ENCODE measurements around the gene CALU.

CALU gene

GRCh38 chr7:128790315-128791041 lies 51.3 kb downstream of the CALU start:
- DNase-seq = no peak

GRCh38 chr7:128791121-128791971 lies 52.2 kb downstream of the CALU start, which contains the start of gene CCDC136:
Gene CCDC136 (plus strand): TSS chr7:128791968. CDS start chr7:128792412, 444 bp downstream.
- DNase-seq = peak; percentile 46

GRCh38 chr7:128791972-128792327 lies 52.8 kb downstream of the CALU start:
- no peak for DNase-seq

- DNase-seq = no peak
These were observed 53.5 kb downstream of the CALU start for GRCh38 chr7:128792471-128793180.

GRCh38 chr7:128793181-128793547 lies 54.0 kb downstream of the CALU start:
- no peak for DNase-seq

- no peak for DNase-seq
These were observed 54.9 kb downstream of the CALU start for GRCh38 chr7:128794020-128794419.

GRCh38 chr7:128794436-128794835 lies 55.3 kb downstream of the CALU start:
- DNase-seq = no peak

GRCh38 chr7:128795129-128795528 lies 56.0 kb downstream of the CALU start:
- DNase-seq = no peak

GRCh38 chr7:128796327-128796726 lies 57.2 kb downstream of the CALU start:
- DNase-seq = no peak

GRCh38 chr7:128799451-128799850 lies 60.3 kb downstream of the CALU start:
- DNase-seq = no peak

- DNase-seq = no peak
These were observed 61.4 kb downstream of the CALU start for GRCh38 chr7:128800567-128800966.

- DNase-seq = no peak
These were observed 61.8 kb downstream of the CALU start for GRCh38 chr7:128801003-128801402.

- no peak for DNase-seq
These were observed 62.7 kb downstream of the CALU start for GRCh38 chr7:128801667-128802418.

GRCh38 chr7:128804484-128804883 lies 65.3 kb downstream of the CALU start:
- no peak for DNase-seq

GRCh38 chr7:128805225-128805624 lies 66.1 kb downstream of the CALU start:
- DNase-seq = no peak

GRCh38 chr7:128807191-128807590 lies 68.0 kb downstream of the CALU start:
- no peak for DNase-seq

GRCh38 chr7:128809363-128809762 lies 70.2 kb downstream of the CALU start:
- no peak for DNase-seq

GRCh38 chr7:128810473-128810872 lies 71.3 kb downstream of the CALU start:
- no peak for DNase-seq

- DNase-seq = no peak
These were observed 71.8 kb downstream of the CALU start for GRCh38 chr7:128810997-128811396.

GRCh38 chr7:128811631-128812430 lies 72.7 kb downstream of the CALU start:
- no peak for DNase-seq

- DNase-seq = no peak
These were observed 73.5 kb downstream of the CALU start for GRCh38 chr7:128812514-128813168.

Data from GDM1 (cell line).